HCT116 (cell line): ENCODE data around the gene KAZN.

ENCODE experiments used
- EZH2phosphoT487 ChIP-seq: fragments of 200-600 bp; IDR thresholded peaks from 2 replicates; pipeline ENCODE4 v1.6.1; 2018; ENCODE audit warnings: antibody characterized with exemption, borderline replicate concordance
- POLR2AphosphoS5 ChIP-seq: IDR thresholded peaks from 2 replicates; pipeline ENCODE4 v1.6.1; 2011; ENCODE audit warnings: mild to moderate bottlenecking, low read depth, low read length, moderate library complexity

- no peak for TF ChIP-seq POLR2AphosphoS5
- TF ChIP-seq EZH2phosphoT487, result no peak
These were observed 291.4 kb downstream of the KAZN start for GRCh38 chr1:14889825-14890440.
